HG03175 (cell line): ENCODE results near the gene ANKS1B.

ENCODE experiments used
- ATAC-seq: cut with Tn5 transposase; IDR thresholded peaks from one replicate; pipeline ENCODE4 v1.9.1; 2021; ENCODE audit warnings: mild to moderate bottlenecking, moderate library complexity; ENCODE audit not compliant: unreplicated experiment

ANKS1B gene

GRCh38 chr12:99142651-99143050, 842.1 kb downstream of the ANKS1B start:
- no peak for ATAC-seq

- ATAC-seq: no peak
These were observed 844.6 kb downstream of the ANKS1B start for GRCh38 chr12:99140017-99140720.

- no peak for ATAC-seq
These were observed 846.3 kb downstream of the ANKS1B start for GRCh38 chr12:99138393-99138792.

- ATAC-seq: peak; percentile 58
These were observed 847.4 kb downstream of the ANKS1B start for GRCh38 chr12:99137124-99137855.

- no peak for ATAC-seq
These were observed 848.2 kb downstream of the ANKS1B start for GRCh38 chr12:99136516-99136915.

- ATAC-seq: no peak
These were observed 849.4 kb downstream of the ANKS1B start for GRCh38 chr12:99135376-99135775.

GRCh38 chr12:99133401-99133800, 851.3 kb downstream of the ANKS1B start:
- no peak for ATAC-seq

GRCh38 chr12:99131751-99132199, 853.0 kb downstream of the ANKS1B start:
- no peak for ATAC-seq

GRCh38 chr12:99130808-99131553, 853.8 kb downstream of the ANKS1B start:
- peak; percentile 91 for ATAC-seq

GRCh38 chr12:99128246-99128802, 856.4 kb downstream of the ANKS1B start:
- ATAC-seq: no peak

- no peak for ATAC-seq
These were observed 861.8 kb downstream of the ANKS1B start for GRCh38 chr12:99122959-99123358.

GRCh38 chr12:99122496-99122895, 862.2 kb downstream of the ANKS1B start:
- ATAC-seq: no peak

- no peak for ATAC-seq
These were observed 863.2 kb downstream of the ANKS1B start for GRCh38 chr12:99121546-99121945.

- ATAC-seq: no peak
These were observed 864.8 kb downstream of the ANKS1B start for GRCh38 chr12:99119943-99120342.

GRCh38 chr12:99119449-99119848, 865.3 kb downstream of the ANKS1B start:
- ATAC-seq: no peak

GRCh38 chr12:99111600-99111999, 873.1 kb downstream of the ANKS1B start:
- ATAC-seq: no peak

GRCh38 chr12:99110868-99111267, 873.9 kb downstream of the ANKS1B start:
- no peak for ATAC-seq

GRCh38 chr12:99110212-99110611, 874.5 kb downstream of the ANKS1B start:
- ATAC-seq: no peak

GRCh38 chr12:99108924-99109323, 875.8 kb downstream of the ANKS1B start:
- no peak for ATAC-seq

- ATAC-seq: no peak
These were observed 885.0 kb downstream of the ANKS1B start for GRCh38 chr12:99099786-99100185.

GRCh38 chr12:99097171-99097570, 887.6 kb downstream of the ANKS1B start:
- ATAC-seq: no peak
